GM19193 (cell line): ENCODE data around the gene PTGER3.

ENCODE experiments used
- POLR2A ChIP-seq: IDR thresholded peaks from 4 replicates; pipeline ENCODE4 v1.6.1; 2011; ENCODE audit not compliant: insufficient read depth, insufficient read length; ENCODE audit errors: extremely low read depth

PTGER3 gene

GRCh38 chr1:71047635-71048607 is at the start of gene PTGER3:
PTGER3 (minus strand) TSS chr1:71047816; CDS start chr1:71047577, 239 bp downstream.
- no peak for TF ChIP-seq POLR2A

- no peak for TF ChIP-seq POLR2A
These were observed 47.3 kb upstream of the PTGER3 start for GRCh38 chr1:71094913-71095312.

- no peak for TF ChIP-seq POLR2A
These were observed 46.3 kb upstream of the PTGER3 start for GRCh38 chr1:71093938-71094337.

DNA sequence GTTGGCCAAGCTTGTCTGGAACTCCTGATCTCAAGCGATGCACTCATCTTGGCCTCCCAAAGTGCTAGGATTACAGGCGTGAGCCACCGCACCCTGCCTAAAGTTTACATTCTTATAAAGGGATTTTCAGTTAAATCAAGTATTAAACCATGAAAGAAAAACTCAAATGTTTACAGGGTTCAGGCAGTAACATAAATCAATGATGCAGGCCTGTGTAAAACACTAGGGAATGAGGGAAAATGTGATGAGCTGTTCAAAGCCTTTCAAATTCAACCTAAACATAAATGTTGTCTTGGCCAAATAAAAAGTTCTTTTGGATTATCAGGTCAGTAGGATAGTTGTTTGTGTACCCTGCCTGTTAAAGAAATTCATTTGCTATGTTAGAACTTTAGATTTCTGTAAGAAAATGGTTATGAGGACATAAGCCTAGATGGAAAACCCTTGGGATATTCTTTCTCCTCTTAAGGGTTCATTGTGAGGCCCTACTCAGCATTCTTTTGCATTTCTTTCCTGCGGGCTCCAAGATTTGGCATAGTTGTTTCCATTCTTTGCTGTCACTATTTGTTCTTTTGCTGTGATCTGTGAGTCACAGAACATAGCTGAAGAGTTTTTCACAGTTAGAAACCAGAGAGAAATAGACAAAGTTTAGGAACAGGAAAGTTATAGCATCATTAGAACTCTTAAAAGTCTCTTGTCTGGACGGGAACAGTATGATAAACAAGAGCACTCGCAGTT is 42.1 kb upstream of the PTGER3 start:
- TF ChIP-seq POLR2A = no peak

GRCh38 chr1:71088645-71089287 is 41.1 kb upstream of the PTGER3 start:
- no peak for TF ChIP-seq POLR2A

DNA sequence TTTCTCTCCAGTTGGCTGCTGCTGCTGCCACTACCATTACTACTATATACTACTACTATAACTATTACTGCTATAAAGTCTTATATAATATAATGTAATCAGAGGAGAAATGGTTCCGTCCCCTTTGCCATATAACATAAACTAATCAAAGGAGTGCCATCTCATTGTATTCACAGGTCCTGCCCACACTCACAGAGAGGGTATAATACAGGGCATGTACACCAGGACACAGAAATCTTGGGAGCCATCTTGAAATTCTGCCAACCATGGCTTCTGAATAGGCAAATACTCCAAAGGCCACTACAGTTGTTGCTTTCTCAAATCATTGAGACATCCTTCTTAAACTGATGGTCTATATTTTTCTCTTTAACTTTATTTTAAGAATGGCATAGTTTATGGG is 40.1 kb upstream of the PTGER3 start:
- no peak for TF ChIP-seq POLR2A

DNA sequence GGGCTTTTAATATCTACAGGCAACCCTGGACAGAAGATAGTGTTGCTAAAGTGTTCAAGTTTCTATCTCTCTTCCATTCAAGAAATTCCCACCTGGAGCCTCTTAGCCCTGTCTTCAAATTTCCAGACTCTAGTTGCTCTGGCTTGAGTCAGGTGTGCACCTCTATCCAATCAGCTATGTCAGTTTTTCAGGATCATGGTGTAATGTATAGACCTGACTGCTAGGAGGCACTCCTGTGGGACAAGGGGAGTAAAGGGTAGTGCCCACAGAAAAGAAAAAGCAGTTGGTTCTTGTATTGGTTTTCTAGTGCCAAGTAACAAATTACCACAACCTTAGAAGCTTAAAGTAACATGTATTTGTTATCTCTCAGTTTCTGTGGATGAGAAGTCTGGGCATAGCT is 39.4 kb upstream of the PTGER3 start:
- TF ChIP-seq POLR2A = no peak

- TF ChIP-seq POLR2A = no peak
These were observed 38.7 kb upstream of the PTGER3 start for GRCh38 chr1:71086331-71086730.

DNA sequence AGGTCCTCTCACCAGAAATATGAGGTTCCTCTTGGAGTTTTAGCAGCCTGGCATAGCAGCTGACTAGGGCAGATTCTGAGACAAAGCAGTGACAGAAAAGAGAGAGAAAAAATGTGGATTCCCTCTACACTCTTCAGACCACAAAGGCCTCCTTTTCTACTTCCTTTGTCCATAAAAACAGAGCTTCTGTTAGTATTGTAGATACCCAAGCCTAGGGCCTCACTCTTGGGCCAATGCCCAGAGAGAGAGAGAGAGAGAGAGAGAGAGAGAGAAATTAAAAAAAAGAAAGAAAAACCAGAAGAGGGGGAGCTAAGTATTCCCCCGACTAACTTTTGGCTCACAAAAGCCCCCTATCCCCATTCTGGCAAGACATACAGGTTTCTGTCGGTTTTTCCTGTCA is 35.7 kb upstream of the PTGER3 start:
- no peak for TF ChIP-seq POLR2A

DNA sequence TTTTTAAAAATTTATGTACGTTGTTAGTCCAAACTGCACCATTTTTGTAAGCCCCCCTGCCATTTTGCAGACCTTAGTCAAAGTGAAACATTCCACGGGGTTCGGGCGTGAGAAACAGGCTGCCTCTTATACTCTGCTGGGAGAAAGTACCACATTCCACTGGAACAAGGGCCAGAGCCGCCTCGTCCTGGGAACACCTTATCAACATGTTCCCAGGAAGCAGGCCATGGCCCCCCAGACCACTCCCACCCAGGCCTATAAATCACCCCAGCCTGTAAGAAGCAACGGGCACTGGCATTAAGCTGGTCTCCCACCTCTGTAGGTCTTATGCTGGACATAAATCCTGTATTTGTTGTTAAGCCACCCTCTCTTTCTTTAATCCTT is 34.1 kb upstream of the PTGER3 start:
- no peak for TF ChIP-seq POLR2A

DNA sequence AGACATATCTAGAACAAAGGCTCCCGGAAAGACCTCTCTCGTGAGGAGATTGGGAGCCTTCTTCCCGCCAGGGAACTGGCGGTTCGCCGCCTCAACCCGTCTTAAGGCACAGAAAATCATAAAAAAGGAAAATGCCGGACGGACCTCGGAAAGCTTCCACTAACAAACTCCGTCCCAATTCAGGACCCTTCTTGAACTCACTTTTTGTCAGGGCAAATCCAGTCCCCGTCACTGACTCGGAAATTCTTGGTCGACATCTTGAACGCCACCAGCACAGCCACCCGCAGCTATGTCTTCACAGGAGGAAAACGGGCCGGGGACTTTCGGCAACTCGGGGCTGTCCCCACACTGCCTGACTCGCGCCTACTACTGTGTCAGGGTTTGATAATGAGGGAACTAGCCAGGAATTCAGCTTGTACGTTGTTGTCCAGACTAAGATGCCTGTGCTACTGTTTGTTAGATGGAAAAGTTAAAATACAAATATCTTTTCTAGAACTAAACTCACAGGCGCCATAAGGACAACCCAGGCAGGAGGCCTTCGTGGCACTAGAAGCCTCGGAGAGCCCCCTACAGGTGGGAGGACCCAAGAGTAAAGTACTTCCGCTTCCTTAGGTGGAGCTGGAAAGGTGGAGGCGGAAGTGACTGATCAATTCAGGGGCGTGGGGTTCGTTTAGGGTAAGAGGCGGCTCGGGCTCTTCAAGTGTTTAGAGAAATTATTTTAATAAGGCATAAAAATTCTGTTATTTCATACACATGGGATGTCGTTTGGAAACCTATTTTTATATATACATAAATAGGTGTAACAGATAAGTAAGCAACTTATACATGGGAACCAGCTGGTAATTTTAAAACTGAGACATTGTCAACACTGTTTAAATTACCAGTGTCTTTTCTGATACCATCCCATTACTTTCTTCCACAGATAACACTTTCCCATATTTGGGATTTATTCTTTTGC is 33.4 kb upstream of the PTGER3 start, which contains the start of gene ZRANB2:
TSS of gene ZRANB2 (minus strand) at position 297 of the 958 bp plus-strand sequence. CDS start at position 257, 40 bp downstream.
- TF ChIP-seq POLR2A = peak; percentile 88

GRCh38 chr1:71080230-71080738 is 32.7 kb upstream of the PTGER3 start:
- no peak for TF ChIP-seq POLR2A

GRCh38 chr1:71074681-71075080 is 27.1 kb upstream of the PTGER3 start:
- TF ChIP-seq POLR2A = no peak

DNA sequence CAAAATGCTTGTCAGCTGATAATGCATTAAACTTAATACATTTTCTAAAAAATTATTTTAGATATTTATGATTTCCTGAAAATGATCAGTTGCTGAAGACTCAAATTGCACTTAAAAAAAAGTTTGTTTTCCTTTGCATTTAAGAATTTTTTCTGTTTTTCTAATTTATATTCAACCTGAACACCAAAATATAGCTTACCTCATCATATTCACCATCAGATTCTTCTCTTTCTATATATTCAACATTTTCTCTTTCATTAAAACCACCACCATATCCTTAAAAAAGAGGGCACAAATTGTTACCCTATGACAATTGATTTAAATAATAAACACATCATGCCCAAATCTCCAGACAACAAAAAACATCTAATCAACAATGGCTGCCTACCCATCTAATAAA is 24.7 kb upstream of the PTGER3 start:
- TF ChIP-seq POLR2A = no peak
